GM21825 (cell line): Measurements from ENCODE around the gene GPATCH4.
"Not testable (repeated sequence)": the region's sequence is repeated elsewhere in the genome, so short reads cannot be mapped to it uniquely, and the experiment has no call there.

Experiments
- ATAC-seq: cut with Tn5 transposase; IDR thresholded peaks from one replicate; pipeline ENCODE4 v1.9.1; 2021; ENCODE audit warnings: mild to moderate bottlenecking, moderate library complexity; ENCODE audit not compliant: unreplicated experiment

GPATCH4 gene

GRCh38 chr1:156581661-156582387 is 19.5 kb downstream of the GPATCH4 start:
- no peak for ATAC-seq

GRCh38 chr1:156579472-156579871 is 21.8 kb downstream of the GPATCH4 start, which contains the start of gene TTC24:
Gene TTC24, plus strand, starts transcription at chr1:156579723. Its CDS starts 1,642 bp downstream, at chr1:156581365.
- ATAC-seq, result no peak

DNA sequence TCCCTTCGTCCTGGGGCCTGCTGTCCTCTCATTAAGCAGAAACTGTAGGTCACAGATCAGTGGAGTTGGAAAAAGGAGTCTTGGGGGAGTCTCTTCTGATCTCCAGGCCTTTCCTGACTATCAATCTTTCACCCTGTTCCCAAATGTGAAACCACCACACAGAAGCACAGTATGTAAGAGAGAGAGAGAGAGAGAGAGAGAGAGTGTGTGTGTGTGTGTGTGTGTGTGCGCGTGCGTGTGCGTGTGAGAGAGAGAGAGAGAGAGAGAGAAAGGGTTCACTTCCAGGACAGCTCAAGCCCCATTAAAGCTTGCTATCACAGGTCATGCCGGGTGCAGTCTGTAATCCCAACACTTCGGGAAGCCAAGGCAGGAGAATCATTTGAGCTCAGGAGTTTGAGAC is 23.2 kb downstream of the GPATCH4 start:
- no peak for ATAC-seq

DNA sequence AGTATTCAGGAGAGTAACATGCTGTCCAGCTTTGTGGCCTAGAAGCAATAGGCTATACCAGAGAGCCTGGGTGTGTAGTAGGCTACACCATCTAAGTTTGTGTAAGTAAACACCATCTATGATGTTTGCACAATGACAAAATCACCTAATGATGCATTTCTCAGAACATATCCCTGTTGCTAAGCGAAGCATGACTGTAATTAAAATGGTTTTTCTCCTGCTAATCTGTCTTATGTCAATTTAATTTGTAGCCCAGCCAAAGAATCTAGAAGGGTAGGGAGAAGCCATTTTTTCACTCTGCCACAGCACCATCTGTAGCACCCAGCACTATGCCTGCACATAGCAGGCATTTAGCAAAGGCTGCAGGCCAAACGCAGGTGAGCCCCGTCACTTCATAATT is 23.7 kb downstream of the GPATCH4 start:
- no peak for ATAC-seq

DNA sequence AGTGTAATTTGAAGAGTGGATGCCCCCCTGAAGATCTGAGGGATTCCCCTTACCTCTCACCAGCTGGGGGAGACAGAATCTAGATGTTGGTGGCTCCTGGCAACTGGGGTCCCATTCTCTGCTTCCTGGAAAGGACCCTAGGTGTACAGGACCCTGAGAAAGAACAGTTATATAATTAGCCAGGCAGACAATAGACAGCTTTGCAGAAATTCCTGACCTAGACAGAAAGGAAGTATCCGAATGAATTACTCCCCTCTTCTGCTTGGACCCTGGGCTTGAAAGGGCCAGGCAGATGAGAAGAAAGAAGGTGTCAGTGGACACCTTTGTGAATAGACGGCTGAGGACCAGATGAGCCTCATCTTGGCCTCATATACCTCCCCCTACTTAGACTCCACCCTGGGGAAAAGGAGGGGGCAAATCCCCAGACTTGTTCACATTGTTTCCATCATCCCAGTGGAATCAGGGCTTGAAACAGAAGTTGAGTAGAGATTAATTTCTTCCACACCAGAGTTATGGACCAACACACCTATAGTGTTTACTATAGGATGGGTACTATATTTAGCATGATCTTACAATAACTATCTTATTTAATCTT is 27.1 kb downstream of the GPATCH4 start:
- no peak for ATAC-seq

- ATAC-seq, result no peak
These were observed 28.6 kb downstream of the GPATCH4 start for GRCh38 chr1:156572663-156573018.

GRCh38 chr1:156571919-156572662 is 29.2 kb downstream of the GPATCH4 start, which contains the start of gene IQGAP3:
Gene IQGAP3, minus strand, starts transcription at chr1:156572565. Its CDS starts 36 bp downstream, at chr1:156572529.
- ATAC-seq, result peak; percentile 73

- no peak for ATAC-seq
These were observed 29.9 kb downstream of the GPATCH4 start for GRCh38 chr1:156571261-156571852.

DNA sequence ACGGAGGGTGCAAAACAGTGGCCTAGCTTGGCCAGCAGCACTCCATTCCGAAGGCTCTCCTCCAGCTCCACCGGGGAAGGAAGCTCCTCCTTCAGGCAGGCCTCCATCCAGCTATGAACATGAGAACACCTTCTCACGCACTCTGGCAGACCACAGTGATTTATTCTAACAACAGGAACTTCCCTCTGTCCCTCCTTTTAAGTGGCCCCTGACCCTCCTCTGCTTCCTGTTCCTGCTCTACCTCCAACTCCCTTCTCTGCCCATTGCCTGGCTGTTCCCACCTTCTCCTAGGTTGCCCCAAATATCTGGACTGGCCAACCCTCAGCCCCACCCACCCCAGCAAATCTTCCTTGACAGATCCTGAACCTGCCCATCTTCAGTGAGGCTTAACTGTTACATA is 34.8 kb downstream of the GPATCH4 start:
- ATAC-seq, result no peak

DNA sequence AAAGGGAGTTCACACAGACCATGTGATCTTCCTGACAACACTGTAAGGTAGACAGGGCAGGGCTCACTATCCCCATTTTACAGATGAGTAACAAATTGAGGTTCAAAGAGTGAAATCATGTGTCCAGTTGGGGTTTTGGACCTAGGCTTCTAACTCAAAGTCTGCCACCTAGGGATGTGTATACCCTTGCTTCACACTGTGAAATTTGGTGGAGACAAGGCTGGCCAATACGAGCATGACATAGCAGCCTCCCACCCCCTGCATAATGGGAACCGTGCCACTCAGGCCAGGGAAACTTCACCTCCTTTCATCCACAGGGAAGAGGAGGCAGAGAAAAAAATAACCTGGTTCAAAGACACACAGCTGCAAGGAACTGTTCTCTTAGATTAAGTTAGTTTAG is 35.8 kb downstream of the GPATCH4 start:
- ATAC-seq, result no peak

DNA sequence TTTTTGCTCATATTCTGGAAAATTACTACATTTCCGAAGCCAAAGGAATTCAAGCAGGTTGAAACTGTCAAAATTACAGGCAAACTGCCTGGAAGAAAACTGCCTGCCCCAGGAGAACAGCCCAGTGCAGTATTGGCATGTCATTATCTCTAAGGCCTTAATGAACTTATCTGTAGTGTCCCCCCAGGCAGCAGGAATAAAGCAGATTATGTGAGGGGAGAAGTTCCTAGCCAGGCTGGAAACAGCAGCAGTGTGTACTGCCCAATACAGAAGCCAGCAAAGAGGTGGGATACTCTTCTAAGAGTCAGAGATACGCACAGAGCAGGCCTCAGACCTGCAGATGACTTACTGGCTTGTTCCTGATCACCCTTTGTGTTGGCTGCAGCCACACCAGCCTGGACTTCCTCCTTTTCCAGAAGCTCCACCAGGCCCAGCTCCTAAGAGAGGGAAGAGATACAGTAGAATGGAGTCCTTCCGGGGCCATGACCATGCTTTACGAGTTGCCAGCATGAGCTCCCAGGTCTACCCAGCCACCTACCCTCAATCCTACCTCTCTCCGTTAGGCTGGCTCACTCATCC is 40.6 kb downstream of the GPATCH4 start:
- no peak for ATAC-seq

DNA sequence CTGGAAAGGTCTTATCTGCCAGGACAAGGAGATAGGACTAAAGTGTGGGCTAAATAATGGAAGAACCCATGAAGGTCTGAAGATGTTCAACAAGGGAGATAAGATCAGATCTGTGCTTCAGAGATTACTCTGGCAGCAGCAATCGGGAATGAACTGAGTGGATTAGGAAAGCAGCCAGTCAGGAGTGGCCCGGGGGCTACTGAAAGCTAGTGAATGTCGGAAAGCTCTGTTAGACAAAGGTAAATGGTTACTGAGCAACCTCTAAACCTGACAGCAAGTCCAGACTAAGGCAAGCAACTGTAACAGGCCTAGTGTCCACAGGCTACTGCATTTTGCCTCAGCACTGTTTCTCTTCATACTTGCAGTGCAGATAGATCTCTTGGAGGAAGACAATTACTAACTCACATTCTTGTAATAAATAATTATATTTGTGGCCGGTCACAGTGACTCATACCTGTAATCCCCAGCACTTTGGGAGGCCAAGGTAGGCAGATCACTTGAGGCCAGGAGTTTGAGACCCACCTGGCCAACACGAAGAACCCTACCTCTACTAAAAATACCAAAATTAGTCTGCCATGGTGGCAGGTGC is 41.4 kb downstream of the GPATCH4 start:
- no peak for ATAC-seq

DNA sequence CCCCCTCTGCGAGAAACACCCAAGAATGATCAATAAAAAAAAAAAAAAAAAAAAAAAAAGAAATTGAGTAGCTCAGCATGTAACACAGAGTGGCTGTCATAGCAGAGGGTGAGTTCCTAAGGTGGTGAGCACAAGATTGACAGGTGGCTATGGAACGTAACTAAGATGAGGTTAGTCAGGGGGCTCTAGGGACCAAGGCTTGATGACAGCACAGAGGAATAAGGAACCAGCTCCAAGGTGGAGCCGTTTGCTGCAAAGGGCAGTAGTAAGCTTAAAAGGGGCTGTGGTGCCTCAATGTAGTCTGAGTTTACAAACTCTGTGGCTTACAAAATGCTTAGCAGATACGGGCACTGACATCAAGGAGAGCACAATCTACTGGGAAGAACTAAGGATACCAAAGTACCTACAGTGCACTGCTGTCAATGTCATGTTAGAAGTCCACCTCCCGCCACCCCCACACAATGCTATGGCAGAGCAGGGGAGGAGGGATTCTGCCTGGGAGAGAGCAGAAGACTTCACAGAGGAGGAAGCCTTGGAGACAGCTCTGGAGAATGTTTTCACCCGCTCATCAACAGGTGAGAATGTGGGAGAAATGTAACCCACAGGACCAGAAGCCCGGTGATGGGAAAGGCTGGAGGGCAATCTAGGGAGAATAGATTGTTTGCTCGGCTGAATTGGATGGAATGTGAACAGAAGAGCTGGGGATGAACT is 42.0 kb downstream of the GPATCH4 start:
- no peak for ATAC-seq

- no peak for ATAC-seq
These were observed 44.9 kb downstream of the GPATCH4 start for GRCh38 chr1:156556354-156556753.

DNA sequence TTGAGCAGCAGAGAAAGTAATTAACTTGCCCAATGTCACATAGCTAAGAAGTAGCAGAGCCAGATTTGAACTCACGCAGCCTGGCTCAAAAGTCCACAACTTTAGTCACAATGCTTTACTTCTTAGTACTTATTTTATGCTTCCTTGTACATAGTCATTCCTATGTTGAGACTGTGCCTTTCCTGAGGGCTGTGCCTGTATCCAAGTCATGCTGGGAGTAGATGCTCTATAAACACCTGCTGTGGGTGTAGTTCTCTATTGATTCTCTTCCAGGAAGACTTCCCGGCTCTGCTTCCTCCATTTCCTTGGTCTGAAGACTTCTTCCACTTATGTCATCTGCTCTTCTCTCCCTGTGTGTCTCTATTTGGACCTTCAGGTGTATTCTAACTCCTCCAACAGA is 45.6 kb downstream of the GPATCH4 start:
- no peak for ATAC-seq

DNA sequence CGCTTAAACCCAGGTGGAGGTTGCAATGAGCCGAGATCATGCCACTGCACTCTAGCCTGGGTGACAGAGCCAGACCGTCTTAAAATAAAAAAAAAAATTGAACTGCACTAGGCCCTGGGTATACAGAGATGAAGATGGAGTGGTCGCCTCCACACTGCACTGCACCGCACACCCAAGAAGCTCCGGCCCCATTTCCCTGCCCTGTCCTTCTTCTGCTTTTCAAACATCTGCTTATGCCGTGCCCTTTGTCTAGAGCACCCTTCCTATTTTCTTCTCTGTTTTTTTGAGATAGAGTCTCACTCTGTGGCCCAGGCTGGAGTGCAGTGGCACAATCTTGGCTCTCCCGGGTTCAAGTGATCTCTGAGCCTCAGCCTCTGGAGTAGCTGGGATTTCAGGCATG is 46.3 kb downstream of the GPATCH4 start:
- ATAC-seq, result no peak

DNA sequence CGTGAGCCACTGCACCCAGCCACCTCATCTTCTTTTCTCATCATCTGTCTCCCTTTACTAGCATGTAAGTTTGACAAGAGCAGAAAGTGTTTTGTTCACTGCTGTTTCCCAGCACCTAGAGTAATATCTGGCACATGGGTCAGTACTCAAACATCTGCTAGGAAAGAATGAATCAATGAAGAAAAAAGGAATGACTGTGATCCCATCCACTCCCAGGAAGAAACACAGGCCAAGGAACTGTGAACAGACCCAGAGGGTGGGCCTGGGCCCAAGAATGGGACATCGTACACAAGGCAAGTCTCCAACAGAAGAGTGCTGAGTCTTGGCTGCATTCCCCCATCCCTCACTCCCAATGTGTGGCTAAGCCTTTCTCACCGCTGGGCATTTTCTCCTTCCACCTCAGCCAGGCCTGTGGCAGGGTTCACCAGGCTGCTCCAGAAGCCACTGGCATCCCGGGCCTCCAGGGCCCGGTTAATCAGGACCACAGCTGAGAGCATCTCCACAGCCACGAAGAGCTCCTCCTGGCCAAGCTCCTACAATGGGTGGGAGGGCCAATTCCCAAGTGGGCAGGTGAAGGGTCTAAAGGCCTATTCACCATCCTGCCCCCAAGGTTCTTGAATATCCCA is 47.3 kb downstream of the GPATCH4 start:
- ATAC-seq, result no peak

DNA sequence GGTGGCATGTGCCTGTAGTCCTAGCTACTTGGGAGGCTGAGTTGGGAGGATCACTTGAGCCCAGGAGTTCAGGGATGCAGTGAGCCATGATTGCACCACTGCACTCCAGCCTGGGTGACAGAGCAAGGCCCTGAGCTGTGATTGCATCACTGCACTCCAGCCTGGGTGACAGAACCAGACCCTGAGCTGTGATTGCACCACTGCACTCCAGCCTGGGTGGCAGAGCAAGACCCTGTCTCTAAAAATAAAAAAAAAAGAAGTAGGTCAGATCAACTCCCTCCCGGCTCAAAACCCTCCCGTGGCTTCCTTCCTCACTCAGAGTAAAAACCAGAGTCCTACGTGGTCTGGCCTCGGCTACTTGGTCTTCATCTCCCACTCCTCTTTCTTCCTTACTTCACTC is 48.3 kb downstream of the GPATCH4 start:
- ATAC-seq, result not testable (repeated sequence)

GRCh38 chr1:156552518-156552917 is 48.8 kb downstream of the GPATCH4 start:
- ATAC-seq, result no peak

DNA sequence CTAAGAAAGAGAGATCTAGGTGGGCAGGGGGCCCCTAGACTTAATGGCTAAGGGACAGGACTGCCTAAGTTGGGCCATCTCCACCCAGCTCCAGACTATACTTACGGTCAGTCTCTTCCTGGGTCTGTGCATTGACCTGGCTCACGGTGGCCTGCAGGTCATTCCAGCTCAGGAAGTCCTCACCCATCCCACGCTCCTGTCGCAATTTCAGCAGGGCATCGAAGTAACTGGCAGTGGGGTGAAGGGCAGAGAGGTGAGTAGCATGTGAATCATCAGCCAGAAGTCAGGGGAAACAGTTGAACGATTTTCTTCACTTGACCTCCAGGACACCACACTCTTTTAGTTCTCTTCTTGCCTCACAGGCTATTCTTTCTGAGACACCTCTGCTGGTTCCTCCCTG is 49.4 kb downstream of the GPATCH4 start:
- no peak for ATAC-seq
